HepG2 (cell line): ENCODE measurements around the gene LUC7L. TPM values are rescaled to one million over a fixed set of nuclear protein-coding genes. Genes with fewer than 3 reads are reported as not detected.

Experiments
- CCDC6 ChIP-seq: sonication (generic); formaldehyde crosslinking; IDR thresholded peaks from 2 replicates; pipeline ENCODE4 v1.8.1; 2022; ENCODE audit warnings: mild to moderate bottlenecking, missing genetic modification reagents, moderate library complexity
- DPF2 ChIP-seq: sonication (generic); formaldehyde crosslinking; IDR thresholded peaks from 2 replicates; pipeline ENCODE4 v1.4.0; 2020; ENCODE audit warnings: mild to moderate bottlenecking, low read depth, missing genetic modification reagents, borderline replicate concordance
- DR1 ChIP-seq: sonication (generic); formaldehyde crosslinking; IDR thresholded peaks from 2 replicates; pipeline ENCODE4 v1.8.0; 2021; ENCODE audit warnings: mild to moderate bottlenecking, missing genetic modification reagents, inconsistent platforms
- FOXA1 ChIP-seq, 2 experiments: fragments of 450-650 bp in 1 of 2; sonication (generic) in 1 of 2; formaldehyde crosslinking in 1 of 2; IDR thresholded peaks; 2 replicates each; pipeline versions ENCODE4 v1.4.0 to v1.6.1; 2016 to 2020; ENCODE audit warnings: missing genetic modification reagents in 1 of 2
- HNF1A ChIP-seq, 2 experiments: sonication (generic) in 1 of 2; formaldehyde crosslinking in 1 of 2; IDR thresholded peaks; 2 replicates each; pipeline versions ENCODE4 v1.4.0 to v1.6.1; 2016 to 2020; ENCODE audit warnings: borderline replicate concordance in 1 of 2, low read depth in 1 of 2, mild to moderate bottlenecking in 1 of 2, missing genetic modification reagents in 1 of 2
- MAFG ChIP-seq: sonication (generic); formaldehyde crosslinking; IDR thresholded peaks from 2 replicates; pipeline ENCODE4 v1.5.1; 2020; ENCODE audit warnings: mild to moderate bottlenecking, missing genetic modification reagents
- ONECUT2 ChIP-seq: sonication (generic); formaldehyde crosslinking; IDR thresholded peaks from 2 replicates; pipeline ENCODE4 v1.4.0; 2020; ENCODE audit warnings: missing genetic modification reagents
- SAFB2 ChIP-seq: sonication (generic); formaldehyde crosslinking; IDR thresholded peaks from 2 replicates; pipeline ENCODE4 v1.5.1; 2020; ENCODE audit warnings: missing genetic modification reagents, low read depth, mild to moderate bottlenecking, borderline replicate concordance
- SKIL ChIP-seq: sonication (generic); formaldehyde crosslinking; IDR thresholded peaks from 2 replicates; pipeline ENCODE4 v1.8.0; 2022; ENCODE audit warnings: missing genetic modification reagents, mild to moderate bottlenecking, moderate library complexity, borderline replicate concordance
- TCF7 ChIP-seq: sonication (generic); IDR thresholded peaks from 2 replicates; pipeline ENCODE4 v1.6.1; 2016; ENCODE audit warnings: antibody characterized with exemption, low read depth
- TEAD2 ChIP-seq: sonication (generic); formaldehyde crosslinking; IDR thresholded peaks from 2 replicates; pipeline ENCODE4 v1.9.0; 2021; ENCODE audit warnings: missing genetic modification reagents
- ZNF567 ChIP-seq: sonication (generic); formaldehyde crosslinking; IDR thresholded peaks from 2 replicates; pipeline ENCODE4 v1.8.1; 2023; ENCODE audit warnings: mild to moderate bottlenecking, missing genetic modification reagents, borderline replicate concordance
- ZNF629 ChIP-seq: sonication (generic); formaldehyde crosslinking; conservative IDR thresholded peaks from 2 replicates; pipeline ENCODE4 v1.5.0; 2020; ENCODE audit warnings: missing genetic modification reagents
- ZSCAN31 ChIP-seq: sonication (generic); formaldehyde crosslinking; IDR thresholded peaks from 2 replicates; pipeline ENCODE4 v1.5.0; 2020; ENCODE audit warnings: low read depth, mild to moderate bottlenecking, missing genetic modification reagents
- polyA plus RNA-seq, 8 experiments: library from polyadenylated mRNA; depleted of rRNA in 3 of 8; stranded (reverse) in 7 of 8; unstranded in 1 of 8; fragments of >200 nt; fragmentation: Illumina TruSeq in 4 of 8; extraction: Trizol in 4 of 8; gene quantifications; 2 replicates each; pipeline versions ENCODE4 v1.2.1 to v1.2.3, GENCODE V29; 2011 to 2016; ENCODE audit warnings: low read depth in 4 of 8, missing spikeins in 1 of 8, mixed read lengths in 1 of 8; ENCODE audit not compliant: insufficient read depth in 1 of 8
- total RNA-seq, 5 experiments: library from RNA; depleted of rRNA; stranded (reverse); fragments of >200 nt; fragmentation: Illumina TruSeq; extraction: Trizol; gene quantifications; 2 replicates each; pipeline ENCODE4 v1.2.3, GENCODE V29; 2016; ENCODE audit warnings: low read depth in 1 of 5
- TF ChIP-seq, protein P1 (sequence below): sonication (generic); formaldehyde crosslinking; IDR thresholded peaks from 2 replicates; pipeline ENCODE4 v1.4.0; 2020; ENCODE audit warnings: missing genetic modification reagents

The LUC7L gene
- total and polyA plus RNA-seq, 2 of the 13 experiments (the other 11 are each of a cell fraction or from before 2014, with no cell fraction given): 48.7 to 56.9 TPM

DNA sequence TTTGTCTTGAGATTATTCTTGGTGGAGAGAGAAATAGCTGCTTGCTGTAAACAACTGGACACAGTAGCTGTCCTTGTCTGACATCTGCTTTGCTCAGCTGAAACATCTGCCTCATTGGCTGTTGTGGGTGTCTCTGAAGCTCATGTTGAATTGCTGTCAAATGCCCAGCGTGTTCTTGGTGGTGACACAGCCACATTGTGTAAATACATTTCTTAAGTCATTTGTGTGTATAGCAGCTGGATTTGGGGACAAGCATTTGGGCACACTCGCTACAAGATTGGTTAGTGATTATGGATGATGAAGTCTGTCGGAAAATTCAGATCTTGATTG lies 10.7 kb upstream of the LUC7L start (continued):
- no peak for TF ChIP-seq TCF7
- no peak for TF ChIP-seq ONECUT2 (CRISPR knock-in tag)
- no peak for TF ChIP-seq MAFG (CRISPR knock-in tag)
- TF ChIP-seq ZNF629 (CRISPR knock-in tag): no peak
- TF ChIP-seq TEAD2: no peak
- TF ChIP-seq ZNF567 (CRISPR knock-in tag): no peak
- no peak for TF ChIP-seq SAFB2 (CRISPR knock-in tag)
- no peak for TF ChIP-seq FOXA1 (IDR thresholded peaks at IDR 0.05)
- TF ChIP-seq FOXA1 (CRISPR knock-in tag; IDR thresholded peaks at IDR 0.05): 0 out of 2 replicates have a peak, but pooled peaks have one; percentile 36
- TF ChIP-seq DR1 (CRISPR knock-in tag): no peak
- TF ChIP-seq SKIL (CRISPR knock-in tag): no peak
- no peak for TF ChIP-seq DPF2 (CRISPR knock-in tag)
- TF ChIP-seq HNF1A (IDR thresholded peaks at IDR 0.05; ENCODE audit: low read depth): no peak
- TF ChIP-seq HNF1A (CRISPR knock-in tag; IDR thresholded peaks at IDR 0.05; ENCODE audit: borderline replicate concordance): no peak
- TF ChIP-seq, protein P1, sequence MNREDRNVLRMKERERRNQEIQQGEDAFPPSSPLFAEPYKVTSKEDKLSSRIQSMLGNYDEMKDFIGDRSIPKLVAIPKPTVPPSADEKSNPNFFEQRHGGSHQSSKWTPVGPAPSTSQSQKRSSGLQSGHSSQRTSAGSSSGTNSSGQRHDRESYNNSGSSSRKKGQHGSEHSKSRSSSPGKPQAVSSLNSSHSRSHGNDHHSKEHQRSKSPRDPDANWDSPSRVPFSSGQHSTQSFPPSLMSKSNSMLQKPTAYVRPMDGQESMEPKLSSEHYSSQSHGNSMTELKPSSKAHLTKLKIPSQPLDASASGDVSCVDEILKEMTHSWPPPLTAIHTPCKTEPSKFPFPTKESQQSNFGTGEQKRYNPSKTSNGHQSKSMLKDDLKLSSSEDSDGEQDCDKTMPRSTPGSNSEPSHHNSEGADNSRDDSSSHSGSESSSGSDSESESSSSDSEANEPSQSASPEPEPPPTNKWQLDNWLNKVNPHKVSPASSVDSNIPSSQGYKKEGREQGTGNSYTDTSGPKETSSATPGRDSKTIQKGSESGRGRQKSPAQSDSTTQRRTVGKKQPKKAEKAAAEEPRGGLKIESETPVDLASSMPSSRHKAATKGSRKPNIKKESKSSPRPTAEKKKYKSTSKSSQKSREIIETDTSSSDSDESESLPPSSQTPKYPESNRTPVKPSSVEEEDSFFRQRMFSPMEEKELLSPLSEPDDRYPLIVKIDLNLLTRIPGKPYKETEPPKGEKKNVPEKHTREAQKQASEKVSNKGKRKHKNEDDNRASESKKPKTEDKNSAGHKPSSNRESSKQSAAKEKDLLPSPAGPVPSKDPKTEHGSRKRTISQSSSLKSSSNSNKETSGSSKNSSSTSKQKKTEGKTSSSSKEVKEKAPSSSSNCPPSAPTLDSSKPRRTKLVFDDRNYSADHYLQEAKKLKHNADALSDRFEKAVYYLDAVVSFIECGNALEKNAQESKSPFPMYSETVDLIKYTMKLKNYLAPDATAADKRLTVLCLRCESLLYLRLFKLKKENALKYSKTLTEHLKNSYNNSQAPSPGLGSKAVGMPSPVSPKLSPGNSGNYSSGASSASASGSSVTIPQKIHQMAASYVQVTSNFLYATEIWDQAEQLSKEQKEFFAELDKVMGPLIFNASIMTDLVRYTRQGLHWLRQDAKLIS (CRISPR knock-in tag): no peak
- no peak for TF ChIP-seq CCDC6
- no peak for TF ChIP-seq ZSCAN31
